Neural cell (in vitro differentiated cells): ENCODE data around the gene HDAC10. TPM values are rescaled to one million over a fixed set of nuclear protein-coding genes. Genes with fewer than 3 reads are reported as not detected.

ENCODE experiments used
- H2AFZ ChIP-seq: fragments of 200-600, 300-800 bp; sonication (generic), shearing (Covaris generic); 2 replicates; pipeline ENCODE4 v1.6.0; 2014; ENCODE audit warnings: low read depth, mild to moderate bottlenecking, antibody characterized with exemption, low read length, moderate library complexity
- H3F3A ChIP-seq: fragments of 200-600 bp; shearing (Covaris generic); 2 replicates; pipeline ENCODE4 v1.6.1; 2016; ENCODE audit warnings: mild to moderate bottlenecking, moderate library complexity, mixed read lengths, antibody characterized with exemption, low read length; ENCODE audit not compliant: insufficient read depth, poor library complexity, severe bottlenecking
- H3K27ac ChIP-seq: fragments of 200-600, 300-800 bp; sonication (generic), shearing (Covaris generic); 2 replicates; pipeline ENCODE4 v1.5.1; 2014; ENCODE audit warnings: mild to moderate bottlenecking, low read length, moderate library complexity
- H3K27me3 ChIP-seq: fragments of 300-800, 200-600 bp; sonication (generic), shearing (Covaris generic); 2 replicates; pipeline ENCODE4 v1.6.0; 2014; ENCODE audit warnings: mild to moderate bottlenecking, low read depth, low read length, moderate library complexity; ENCODE audit not compliant: insufficient read depth
- H3K36me3 ChIP-seq: fragments of 300-800, 200-600 bp; sonication (generic), shearing (Covaris generic); 2 replicates; pipeline ENCODE4 v1.5.1; 2014; ENCODE audit warnings: mild to moderate bottlenecking, antibody characterized with exemption, low read length, moderate library complexity; ENCODE audit not compliant: insufficient read depth
- H3K4me2 ChIP-seq: fragments of 300-800, 200-600 bp; sonication (generic), shearing (Covaris generic); 2 replicates; pipeline ENCODE4 v1.6.0; 2014; ENCODE audit warnings: mild to moderate bottlenecking, low read length
- H3K4me3 ChIP-seq: fragments of 300-800, 200-600 bp; sonication (generic), shearing (Covaris generic); 2 replicates; pipeline ENCODE4 v1.5.1; 2014; ENCODE audit warnings: mild to moderate bottlenecking, low read length, moderate library complexity
- H3K79me2 ChIP-seq: fragments of 200-600 bp; shearing (Covaris generic); replicated peaks from 2 replicates; pipeline ENCODE4 v1.6.0; 2014; ENCODE audit warnings: mild to moderate bottlenecking, low read length, moderate library complexity; ENCODE audit not compliant: insufficient read depth
- H3K9ac ChIP-seq: fragments of 300-800, 200-600 bp; sonication (generic), shearing (Covaris generic); 2 replicates; pipeline ENCODE4 v1.6.1; 2016; ENCODE audit warnings: mild to moderate bottlenecking, low read length, mixed read lengths
- H3K9me2 ChIP-seq: fragments of 200-600 bp; shearing (Covaris generic); 2 replicates; pipeline ENCODE4 v1.6.1; 2016; ENCODE audit warnings: mild to moderate bottlenecking, low read length, mixed read lengths; ENCODE audit not compliant: insufficient read depth
- H3K9me3 ChIP-seq: fragments of 200-600, 300-800 bp; sonication (generic), shearing (Covaris generic); 2 replicates; pipeline ENCODE4 v1.6.1; 2016; ENCODE audit warnings: mild to moderate bottlenecking, mixed run types, low read length, moderate library complexity, mixed read lengths
- H4K20me1 ChIP-seq: fragments of 200-600 bp; shearing (Covaris generic); 2 replicates; pipeline ENCODE4 v1.6.1; 2016; ENCODE audit warnings: mild to moderate bottlenecking, mixed run types; ENCODE audit not compliant: insufficient read depth
- EP300 ChIP-seq: fragments of 450-650 bp; conservative IDR thresholded peaks from 2 replicates; pipeline ENCODE4 v1.6.1; 2014; ENCODE audit warnings: antibody characterized with exemption, mild to moderate bottlenecking, moderate library complexity; ENCODE audit not compliant: poor library complexity, severe bottlenecking
- EZH2 ChIP-seq: fragments of 200-600, 300-800 bp; shearing (Covaris generic), sonication (generic); IDR thresholded peaks from 2 replicates; pipeline ENCODE4 v1.6.1; 2014; ENCODE audit warnings: antibody characterized with exemption, low read length, borderline replicate concordance, mild to moderate bottlenecking; ENCODE audit not compliant: insufficient read depth, poor library complexity, severe bottlenecking
- MXI1 ChIP-seq: fragments of 450-650 bp; conservative IDR thresholded peaks from 2 replicates; pipeline ENCODE4 v1.6.1; 2014; ENCODE audit warnings: antibody characterized with exemption, mild to moderate bottlenecking; ENCODE audit not compliant: poor library complexity, severe bottlenecking
- POLR2AphosphoS5 ChIP-seq: IDR thresholded peaks from 2 replicates; pipeline ENCODE4 v1.6.1; 2012
- RAD21 ChIP-seq: fragments of 450-650 bp; conservative IDR thresholded peaks from 2 replicates; pipeline ENCODE4 v1.6.1; 2014; ENCODE audit warnings: antibody characterized with exemption, mild to moderate bottlenecking, moderate library complexity
- SMC3 ChIP-seq: fragments of 450-650 bp; conservative IDR thresholded peaks from 2 replicates; pipeline ENCODE4 v1.6.1; 2014; ENCODE audit warnings: antibody characterized with exemption, mild to moderate bottlenecking, moderate library complexity; ENCODE audit not compliant: poor library complexity
- TAF1 ChIP-seq: IDR thresholded peaks from 2 replicates; pipeline ENCODE4 v1.6.1; 2012; ENCODE audit warnings: low read depth
- polyA plus RNA-seq: library from polyadenylated mRNA; depleted of rRNA; stranded (reverse); fragments of >200 nt; gene quantifications from 2 replicates; pipeline ENCODE4 v1.2.3, GENCODE V29; 2014
- TF ChIP-seq, protein P1 (sequence below): IDR thresholded peaks from 2 replicates; pipeline ENCODE4 v1.6.1; 2012; ENCODE audit warnings: borderline replicate concordance
- TF ChIP-seq, protein P2 (sequence below): fragments of 450-650 bp; IDR thresholded peaks from 2 replicates; pipeline ENCODE4 v1.5.1; 2014; ENCODE audit warnings: antibody characterized with exemption, mild to moderate bottlenecking, moderate library complexity; ENCODE audit not compliant: poor library complexity, severe bottlenecking

HDAC10 gene
- polyA plus RNA-seq, 1 donor from 2014 or later = 39.1 TPM

DNA sequence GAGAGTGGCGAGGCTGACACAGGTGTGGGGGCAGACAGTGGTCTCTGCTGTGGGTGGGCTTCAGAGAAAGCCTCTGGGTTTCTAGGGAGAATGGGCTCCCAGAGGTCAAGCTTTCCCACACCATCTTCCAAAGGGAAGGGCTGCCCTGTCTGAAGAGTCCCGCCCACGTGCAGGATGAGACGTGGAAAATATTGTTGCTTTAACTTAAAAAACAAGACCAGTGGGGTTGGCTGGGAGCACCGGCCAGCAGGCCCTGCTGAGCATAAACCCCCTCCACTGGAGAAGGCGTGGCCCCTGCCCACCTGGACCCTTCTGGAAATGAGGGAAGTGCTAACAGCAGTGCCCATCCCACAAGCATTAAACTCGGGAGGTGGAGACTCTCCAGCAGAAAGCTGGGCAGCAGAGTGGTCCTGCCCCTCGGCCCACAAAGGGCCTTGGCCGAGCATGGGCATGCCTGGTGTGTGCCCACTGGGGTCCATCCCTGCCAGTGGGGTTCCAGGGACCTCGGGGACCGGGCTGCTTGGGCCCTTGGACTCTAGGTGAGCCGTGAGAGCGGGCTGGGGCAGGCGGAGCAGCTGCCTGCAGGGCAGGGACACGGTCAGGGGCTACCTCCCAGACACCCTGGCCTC lies 34.9 kb downstream of the HDAC10 start:
- Histone ChIP-seq H2AFZ (no peak overlapping the region), H3K9me3 (no peaks in the 10 kb centered on the region), H3F3A (no peaks in the 10 kb centered on the region), H3K9ac (no peak overlapping the region), H3K4me2 (no peak overlapping the region), H3K79me2 (no peaks in the 10 kb centered on the region), H3K9me2 (no peaks in the 10 kb centered on the region), H3K27me3 (no peaks in the 10 kb centered on the region), H3K36me3 (no peaks in the 10 kb centered on the region), H3K27ac (no peak overlapping the region), H3K4me3 (no peak overlapping the region), H4K20me1 (no peaks in the 10 kb centered on the region)
- TF ChIP-seq RAD21 (no peak), POLR2AphosphoS5 (no peak), EP300 (no peak), SMC3 (no peak)
- TF ChIP-seq, protein P1, sequence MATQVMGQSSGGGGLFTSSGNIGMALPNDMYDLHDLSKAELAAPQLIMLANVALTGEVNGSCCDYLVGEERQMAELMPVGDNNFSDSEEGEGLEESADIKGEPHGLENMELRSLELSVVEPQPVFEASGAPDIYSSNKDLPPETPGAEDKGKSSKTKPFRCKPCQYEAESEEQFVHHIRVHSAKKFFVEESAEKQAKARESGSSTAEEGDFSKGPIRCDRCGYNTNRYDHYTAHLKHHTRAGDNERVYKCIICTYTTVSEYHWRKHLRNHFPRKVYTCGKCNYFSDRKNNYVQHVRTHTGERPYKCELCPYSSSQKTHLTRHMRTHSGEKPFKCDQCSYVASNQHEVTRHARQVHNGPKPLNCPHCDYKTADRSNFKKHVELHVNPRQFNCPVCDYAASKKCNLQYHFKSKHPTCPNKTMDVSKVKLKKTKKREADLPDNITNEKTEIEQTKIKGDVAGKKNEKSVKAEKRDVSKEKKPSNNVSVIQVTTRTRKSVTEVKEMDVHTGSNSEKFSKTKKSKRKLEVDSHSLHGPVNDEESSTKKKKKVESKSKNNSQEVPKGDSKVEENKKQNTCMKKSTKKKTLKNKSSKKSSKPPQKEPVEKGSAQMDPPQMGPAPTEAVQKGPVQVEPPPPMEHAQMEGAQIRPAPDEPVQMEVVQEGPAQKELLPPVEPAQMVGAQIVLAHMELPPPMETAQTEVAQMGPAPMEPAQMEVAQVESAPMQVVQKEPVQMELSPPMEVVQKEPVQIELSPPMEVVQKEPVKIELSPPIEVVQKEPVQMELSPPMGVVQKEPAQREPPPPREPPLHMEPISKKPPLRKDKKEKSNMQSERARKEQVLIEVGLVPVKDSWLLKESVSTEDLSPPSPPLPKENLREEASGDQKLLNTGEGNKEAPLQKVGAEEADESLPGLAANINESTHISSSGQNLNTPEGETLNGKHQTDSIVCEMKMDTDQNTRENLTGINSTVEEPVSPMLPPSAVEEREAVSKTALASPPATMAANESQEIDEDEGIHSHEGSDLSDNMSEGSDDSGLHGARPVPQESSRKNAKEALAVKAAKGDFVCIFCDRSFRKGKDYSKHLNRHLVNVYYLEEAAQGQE = no peak

DNA sequence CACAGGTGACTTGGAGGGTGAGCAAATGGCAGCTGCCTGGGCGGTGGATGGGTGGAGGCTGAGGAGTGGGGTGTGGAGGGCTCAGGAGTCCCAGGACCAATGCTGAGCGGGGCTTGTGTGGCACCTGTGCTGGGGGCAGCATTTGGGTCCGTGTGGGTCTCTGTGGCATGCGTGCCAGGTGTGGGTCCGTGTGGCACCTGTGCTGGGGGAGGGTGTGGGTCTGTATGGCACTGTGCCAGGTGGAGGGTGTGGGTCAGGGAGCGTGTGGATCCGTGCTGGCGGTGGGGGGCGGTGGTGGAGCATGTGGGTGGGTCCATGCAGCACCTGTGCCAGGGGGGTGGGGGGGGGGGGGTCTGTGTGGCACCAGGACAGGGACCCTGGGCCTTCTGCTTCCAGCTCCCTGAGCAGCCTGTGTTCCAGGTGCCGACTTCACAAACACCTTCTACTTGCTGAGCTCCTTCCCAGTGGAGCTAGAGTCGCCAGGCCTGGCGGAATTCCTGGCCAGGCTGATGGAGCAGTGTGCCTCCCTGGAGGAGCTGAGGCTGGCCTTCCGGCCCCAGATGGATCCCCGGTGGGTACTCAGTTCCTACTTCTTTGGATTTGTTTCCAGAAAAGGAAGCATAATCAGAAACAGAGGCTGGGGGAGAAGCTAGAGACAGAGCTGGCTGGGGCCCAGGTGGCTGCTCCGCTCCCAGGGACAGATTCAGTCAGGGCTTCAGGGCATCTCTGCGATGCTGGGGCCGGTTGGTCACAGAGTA lies 35.6 kb downstream of the HDAC10 start:
- Histone ChIP-seq H3K27me3 (no peaks in the 10 kb centered on the region), H3K9ac (no peak overlapping the region), H3K4me3 (no peak overlapping the region), H3F3A (no peaks in the 10 kb centered on the region), H3K36me3 (no peaks in the 10 kb centered on the region), H4K20me1 (no peaks in the 10 kb centered on the region), H3K4me2 (no peak overlapping the region), H3K9me3 (no peaks in the 10 kb centered on the region), H3K9me2 (no peaks in the 10 kb centered on the region), H3K27ac (no peak overlapping the region), H2AFZ (no peak overlapping the region), H3K79me2 (no peaks in the 10 kb centered on the region)
- TF ChIP-seq EZH2 (no peak), SMC3 (no peak), MXI1 (no peak), TAF1 (no peak), POLR2AphosphoS5 (no peak), RAD21 (no peak), EP300 (no peak)
- TF ChIP-seq, protein P2, sequence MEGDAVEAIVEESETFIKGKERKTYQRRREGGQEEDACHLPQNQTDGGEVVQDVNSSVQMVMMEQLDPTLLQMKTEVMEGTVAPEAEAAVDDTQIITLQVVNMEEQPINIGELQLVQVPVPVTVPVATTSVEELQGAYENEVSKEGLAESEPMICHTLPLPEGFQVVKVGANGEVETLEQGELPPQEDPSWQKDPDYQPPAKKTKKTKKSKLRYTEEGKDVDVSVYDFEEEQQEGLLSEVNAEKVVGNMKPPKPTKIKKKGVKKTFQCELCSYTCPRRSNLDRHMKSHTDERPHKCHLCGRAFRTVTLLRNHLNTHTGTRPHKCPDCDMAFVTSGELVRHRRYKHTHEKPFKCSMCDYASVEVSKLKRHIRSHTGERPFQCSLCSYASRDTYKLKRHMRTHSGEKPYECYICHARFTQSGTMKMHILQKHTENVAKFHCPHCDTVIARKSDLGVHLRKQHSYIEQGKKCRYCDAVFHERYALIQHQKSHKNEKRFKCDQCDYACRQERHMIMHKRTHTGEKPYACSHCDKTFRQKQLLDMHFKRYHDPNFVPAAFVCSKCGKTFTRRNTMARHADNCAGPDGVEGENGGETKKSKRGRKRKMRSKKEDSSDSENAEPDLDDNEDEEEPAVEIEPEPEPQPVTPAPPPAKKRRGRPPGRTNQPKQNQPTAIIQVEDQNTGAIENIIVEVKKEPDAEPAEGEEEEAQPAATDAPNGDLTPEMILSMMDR = no peak
- TF ChIP-seq, protein P1 = no peak
